Activated naive CD4-positive, alpha-beta T cell treated with anti-CD3 and anti-CD28 coated beads, Interleukin-2, amount 50 U/mL, for 16 hours (primary cell): ENCODE measurements around the gene ATG16L1.

Source experiments
- DNase-seq: peaks from one replicate; pipeline ENCODE4 v3.0.0-alpha.2; 2020

Gene ATG16L1

GRCh38 chr2:233227346-233227978 lies 24.0 kb upstream of the ATG16L1 start:
- no peak for DNase-seq

- no peak for DNase-seq
These were observed 23.1 kb upstream of the ATG16L1 start for GRCh38 chr2:233228376-233228775.

- DNase-seq, result no peak
These were observed 17.7 kb upstream of the ATG16L1 start for GRCh38 chr2:233233618-233234230.

- no peak for DNase-seq
These were observed 17.2 kb upstream of the ATG16L1 start for GRCh38 chr2:233234264-233234663.

GRCh38 chr2:233234996-233235395 lies 16.5 kb upstream of the ATG16L1 start:
- no peak for DNase-seq

- DNase-seq, result no peak
These were observed 15.5 kb upstream of the ATG16L1 start for GRCh38 chr2:233235977-233236376.

- DNase-seq, result no peak
These were observed 14.5 kb upstream of the ATG16L1 start for GRCh38 chr2:233236820-233237589.

- DNase-seq, result no peak
These were observed 10.6 kb upstream of the ATG16L1 start for GRCh38 chr2:233240897-233241296.

GRCh38 chr2:233241803-233242202 lies 9.7 kb upstream of the ATG16L1 start:
- no peak for DNase-seq

- no peak for DNase-seq
These were observed 9.1 kb upstream of the ATG16L1 start for GRCh38 chr2:233242231-233242927.

GRCh38 chr2:233243348-233243747 lies 8.1 kb upstream of the ATG16L1 start:
- no peak for DNase-seq

GRCh38 chr2:233244818-233245217 lies 6.7 kb upstream of the ATG16L1 start:
- DNase-seq, result no peak

- no peak for DNase-seq
These were observed 6.1 kb upstream of the ATG16L1 start for GRCh38 chr2:233245406-233245805.

GRCh38 chr2:233247116-233247515 lies 4.4 kb upstream of the ATG16L1 start:
- DNase-seq, result no peak

- DNase-seq, result peak; percentile 72
These were observed 3.7 kb upstream of the ATG16L1 start for GRCh38 chr2:233247744-233248143.

GRCh38 chr2:233248999-233249398 lies 2.5 kb upstream of the ATG16L1 start:
- DNase-seq, result no peak

- DNase-seq, result no peak
These were observed 905 bp upstream of the ATG16L1 start for GRCh38 chr2:233250568-233250967.

GRCh38 chr2:233250985-233251305 lies 528 bp upstream of the ATG16L1 start:
- DNase-seq, result no peak

GRCh38 chr2:233252227-233252626 lies 754 bp downstream of the ATG16L1 start:
- DNase-seq, result no peak

GRCh38 chr2:233255151-233255550 lies 3.7 kb downstream of the ATG16L1 start:
- DNase-seq, result no peak

- DNase-seq, result no peak
These were observed 4.6 kb downstream of the ATG16L1 start for GRCh38 chr2:233256048-233256447.

- no peak for DNase-seq
These were observed 6.7 kb downstream of the ATG16L1 start for GRCh38 chr2:233258211-233258610.

- no peak for DNase-seq
These were observed 8.3 kb downstream of the ATG16L1 start for GRCh38 chr2:233259730-233260129.

- DNase-seq, result no peak
These were observed 9.2 kb downstream of the ATG16L1 start for GRCh38 chr2:233260661-233261060.
